ENCODE data around the gene PPT1.

- no peak for TF ChIP-seq POLR2A (IDR thresholded peaks at IDR 0.05)
- TF ChIP-seq CTCF (IDR thresholded peaks at IDR 0.05), result no peak
- no peak for TF ChIP-seq POLR2AphosphoS5 (IDR thresholded peaks at IDR 0.05)
These were observed 72.4 kb downstream of the PPT1 start for GRCh38 chr1:40024671-40025070.

All from prostate gland (tissue), 2 donors.